HG03469 (cell line): ENCODE measurements around the gene SLC30A5.
"Not testable (repeated sequence)": the region's sequence is repeated elsewhere in the genome, so short reads cannot be mapped to it uniquely, and the experiment has no call there.

ENCODE experiments used
- ATAC-seq: cut with Tn5 transposase; IDR thresholded peaks from one replicate; pipeline ENCODE4 v1.9.1; 2021; ENCODE audit warnings: mild to moderate bottlenecking, moderate library complexity, moderate number of reproducible peaks; ENCODE audit not compliant: unreplicated experiment

Gene SLC30A5

DNA sequence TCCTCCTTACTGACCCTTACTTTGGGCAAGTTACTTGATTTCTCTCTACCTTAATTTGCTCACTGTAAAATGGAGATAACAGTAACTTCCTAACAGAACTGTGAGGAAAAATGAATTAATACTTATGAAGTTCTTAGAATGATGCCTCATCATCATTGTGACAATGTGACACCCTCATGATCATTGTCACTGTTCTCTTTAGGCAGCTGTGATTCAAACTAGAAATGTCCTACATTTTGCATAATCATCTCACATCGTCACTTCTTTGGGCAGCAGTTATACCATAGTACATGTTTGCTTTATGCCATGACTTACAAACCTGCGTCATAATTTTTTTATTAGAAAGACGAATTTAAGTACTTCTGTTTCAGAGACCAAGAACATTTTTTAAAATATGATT is 9.7 kb downstream of the SLC30A5 start:
- no peak for ATAC-seq

DNA sequence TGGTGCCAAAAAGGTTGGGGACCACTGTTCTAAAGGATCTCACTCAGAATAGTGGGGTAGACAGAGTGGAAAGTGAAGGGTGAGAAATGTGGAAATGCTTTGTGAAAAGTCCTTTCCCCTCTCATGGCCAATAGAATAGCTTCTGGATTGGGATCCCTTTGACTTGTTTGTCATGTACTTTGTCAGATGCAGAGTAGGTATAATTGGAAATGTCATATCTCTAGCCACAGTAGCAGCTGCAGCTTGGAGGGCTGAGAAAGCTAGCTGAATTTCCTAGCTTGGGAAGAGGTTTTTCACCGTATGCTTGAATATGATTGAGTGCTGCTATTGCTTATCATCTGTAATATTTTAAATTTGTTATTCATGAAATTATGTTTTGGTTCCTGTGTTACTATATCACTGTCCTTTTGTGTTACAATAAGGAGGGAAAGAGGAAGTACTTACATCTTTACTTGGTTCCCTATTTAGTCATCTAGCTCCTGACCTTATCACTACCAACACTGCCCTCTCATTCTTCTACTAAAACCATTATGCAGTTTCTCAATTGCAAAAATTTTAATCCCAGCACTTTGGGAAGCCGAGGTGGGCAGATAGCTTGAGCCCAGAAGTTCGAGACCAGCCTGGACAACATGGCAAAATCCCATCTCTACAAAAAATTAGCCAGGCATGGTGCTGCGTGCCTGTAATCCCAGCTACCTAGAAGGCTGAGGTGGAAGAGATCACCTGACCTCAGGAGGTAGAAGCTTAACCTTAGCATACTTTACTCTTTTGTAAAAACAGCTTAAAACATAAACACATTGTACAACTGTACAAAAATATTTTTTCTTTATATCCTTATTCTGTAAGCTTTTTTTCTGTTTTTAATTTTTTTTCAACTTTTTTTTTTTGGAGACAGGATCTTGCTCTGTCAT is 12.4 kb downstream of the SLC30A5 start:
- peak; percentile 86 for ATAC-seq

DNA sequence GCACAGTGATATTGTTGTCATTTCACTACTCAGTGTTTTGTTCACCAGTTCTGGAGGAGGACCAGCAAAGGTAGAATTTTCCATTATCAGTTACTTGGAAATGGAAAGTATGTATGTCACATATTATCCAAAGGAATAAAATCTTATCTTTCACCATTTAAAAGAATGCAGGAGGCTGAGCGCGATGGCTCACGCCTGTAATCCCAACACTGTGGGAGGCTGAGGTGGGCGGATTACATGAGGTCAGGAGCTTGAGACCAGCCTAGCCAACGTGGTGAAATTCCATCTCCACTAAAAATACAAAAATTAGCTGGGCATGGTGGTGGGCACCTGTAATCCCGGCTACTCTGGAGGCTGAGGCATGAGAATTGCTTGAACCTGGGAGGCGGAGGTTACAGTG is 14.6 kb downstream of the SLC30A5 start:
- not testable (repeated sequence) for ATAC-seq

DNA sequence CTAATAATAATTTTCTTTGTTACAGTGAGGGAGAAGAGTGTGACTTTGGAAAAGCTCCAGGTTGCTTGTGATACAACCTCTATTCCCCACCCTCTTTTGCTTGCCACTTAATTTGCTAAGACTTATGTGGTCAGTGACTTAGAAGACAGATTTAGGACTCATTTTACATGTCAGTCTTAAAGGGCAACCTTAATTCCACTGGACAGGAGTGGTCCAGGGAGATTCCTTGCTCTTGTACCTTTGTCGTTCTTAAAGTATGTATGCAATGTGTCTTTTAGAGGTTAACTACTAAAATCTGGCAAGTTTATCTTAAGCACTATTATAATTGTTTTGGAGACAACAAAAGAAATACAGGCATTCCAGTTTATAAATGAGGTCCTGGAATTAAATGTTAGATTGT is 20.0 kb downstream of the SLC30A5 start:
- ATAC-seq: no peak

DNA sequence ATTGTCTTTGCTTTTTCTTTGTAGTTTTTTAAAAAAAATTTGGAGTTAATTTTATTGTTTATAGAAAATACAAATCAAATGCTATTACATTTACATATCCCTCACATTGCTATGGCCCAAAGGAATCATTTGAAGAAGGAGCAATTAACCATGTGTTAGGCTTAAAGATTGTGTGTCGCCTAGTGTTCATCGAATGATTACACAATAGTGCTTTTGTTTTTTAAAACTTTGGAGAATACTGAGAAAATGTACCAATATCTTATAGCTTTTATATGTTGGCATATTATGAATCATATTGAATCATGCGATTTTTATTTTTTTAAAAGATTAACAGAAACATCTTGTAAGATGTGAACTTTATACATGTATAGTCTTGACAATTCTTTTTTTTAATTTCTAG is 21.7 kb downstream of the SLC30A5 start:
- no peak for ATAC-seq

DNA sequence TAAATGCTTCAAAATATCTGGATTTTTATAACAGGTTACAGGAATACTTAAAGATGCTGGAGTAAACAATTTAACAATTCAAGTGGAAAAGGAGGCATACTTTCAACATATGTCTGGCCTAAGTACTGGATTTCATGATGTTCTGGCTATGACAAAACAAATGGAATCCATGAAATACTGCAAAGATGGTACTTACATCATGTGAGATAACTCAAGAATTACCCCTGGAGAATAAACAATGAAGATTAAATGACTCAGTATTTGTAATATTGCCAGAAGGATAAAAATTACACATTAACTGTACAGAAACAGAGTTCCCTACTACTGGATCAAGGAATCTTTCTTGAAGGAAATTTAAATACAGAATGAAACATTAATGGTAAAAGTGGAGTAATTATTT is 35.6 kb downstream of the SLC30A5 start:
- no peak for ATAC-seq

DNA sequence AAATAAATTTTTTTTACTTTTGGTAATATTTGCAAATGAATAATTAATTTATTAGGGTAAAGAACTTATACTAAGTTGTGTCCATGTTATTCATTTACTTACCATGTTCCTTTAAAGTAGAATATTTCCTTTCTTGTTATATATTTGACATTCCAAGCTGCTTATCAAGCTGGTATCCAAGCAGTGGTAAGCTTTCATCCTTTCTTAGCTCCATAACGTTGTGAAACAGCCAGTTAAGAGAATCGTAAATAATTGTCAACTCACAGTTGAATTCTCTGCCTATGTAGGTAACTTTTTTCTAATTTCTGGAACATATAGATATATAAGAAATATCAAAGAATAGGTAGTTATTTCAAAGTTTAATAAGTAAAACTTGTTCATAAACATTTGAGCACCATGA is 36.4 kb downstream of the SLC30A5 start:
- ATAC-seq: no peak

DNA sequence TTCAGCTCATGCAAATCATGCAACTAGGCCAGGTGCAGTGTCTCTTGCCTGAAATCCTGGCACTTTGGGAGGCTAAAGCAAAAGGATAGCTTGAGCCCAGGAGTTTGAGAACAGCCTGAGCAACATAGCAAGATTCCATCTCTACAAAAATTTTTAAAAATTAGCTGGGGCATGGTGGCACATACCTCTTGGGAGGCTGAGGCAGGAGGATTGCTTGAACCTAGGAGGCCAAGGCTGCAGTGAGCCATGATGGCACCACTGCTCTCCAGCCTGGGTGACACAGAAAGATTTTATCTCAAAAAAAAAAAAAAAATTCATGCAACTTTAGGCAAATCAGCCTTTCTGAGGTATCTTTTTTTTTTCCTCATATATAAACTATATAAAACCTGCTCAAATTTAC is 37.5 kb downstream of the SLC30A5 start:
- no peak for ATAC-seq

DNA sequence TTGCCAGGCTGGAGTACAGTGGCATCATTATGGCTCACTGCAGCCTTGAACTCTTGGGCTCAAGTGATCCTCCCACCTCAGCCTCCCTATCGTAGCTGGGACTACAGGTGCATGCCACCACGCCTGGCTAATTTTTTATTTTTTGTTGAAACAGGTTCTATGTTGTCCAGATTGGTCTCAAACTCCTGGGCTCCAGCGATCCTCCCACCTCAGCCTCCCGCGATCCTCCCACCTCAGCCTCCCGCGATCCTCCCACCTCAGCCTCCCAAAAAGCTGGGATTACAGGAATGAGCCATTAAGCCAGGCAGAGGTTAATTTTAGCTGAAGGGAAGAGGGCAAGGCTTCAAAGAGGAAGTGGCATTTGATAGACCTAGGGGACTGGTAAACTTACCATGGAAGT is 40.3 kb downstream of the SLC30A5 start:
- no peak for ATAC-seq

DNA sequence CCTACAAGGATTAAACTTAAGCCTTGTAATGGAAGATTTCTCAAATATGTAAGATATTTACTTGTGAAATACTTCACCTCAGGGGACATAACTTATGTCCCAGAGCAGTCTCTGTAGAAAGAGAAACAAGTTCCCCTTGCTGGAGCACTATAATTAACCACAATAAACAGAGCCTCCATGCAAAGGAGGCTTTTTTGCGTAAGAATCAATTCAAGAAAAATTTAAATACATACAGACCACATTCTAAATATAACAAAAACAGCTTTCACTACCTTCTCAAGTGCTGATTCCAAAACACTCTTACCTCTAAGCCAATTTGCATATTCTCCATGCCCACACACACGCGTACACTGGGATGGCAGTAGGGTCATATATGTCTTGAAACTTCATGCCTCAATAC is 42.5 kb downstream of the SLC30A5 start:
- ATAC-seq: peak; percentile 88

DNA sequence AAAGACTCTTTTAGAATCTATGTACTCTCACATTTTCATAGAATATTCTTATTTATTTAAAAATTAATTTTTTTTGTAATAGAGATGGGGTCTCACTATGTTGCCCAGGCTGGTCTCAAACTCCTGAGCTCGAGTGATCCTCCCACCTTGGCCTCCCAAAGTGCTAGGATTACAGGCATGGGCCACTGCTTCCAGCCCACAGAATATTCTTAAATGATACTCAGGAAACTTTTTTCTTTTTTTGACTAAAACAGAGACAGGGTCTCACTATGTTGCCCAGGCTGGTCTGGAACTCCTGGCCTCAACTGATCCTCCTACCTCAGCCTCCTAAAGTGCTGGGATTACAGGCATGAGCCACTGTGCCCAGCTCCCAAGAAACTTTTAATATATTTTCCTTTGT is 43.4 kb downstream of the SLC30A5 start:
- not testable (repeated sequence) for ATAC-seq

DNA sequence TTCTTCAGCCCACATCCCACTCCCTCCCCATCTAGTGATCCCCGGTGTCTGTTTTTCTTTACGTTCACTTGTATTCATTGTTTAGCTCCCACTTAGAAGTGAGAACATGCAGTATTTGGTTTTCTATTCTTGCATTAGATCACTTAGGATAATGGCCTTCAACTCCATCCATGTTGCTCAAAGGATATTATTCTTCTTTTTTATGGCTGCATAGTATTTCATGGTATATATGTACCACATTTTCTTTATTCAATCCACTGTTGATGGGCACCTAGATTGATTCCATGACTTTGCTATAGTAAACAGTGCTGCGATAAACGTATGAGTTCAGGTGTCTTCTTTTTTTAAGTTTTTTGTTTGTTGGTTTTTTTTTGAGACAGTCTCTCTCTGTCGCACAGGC is 44.0 kb downstream of the SLC30A5 start:
- ATAC-seq: no peak

DNA sequence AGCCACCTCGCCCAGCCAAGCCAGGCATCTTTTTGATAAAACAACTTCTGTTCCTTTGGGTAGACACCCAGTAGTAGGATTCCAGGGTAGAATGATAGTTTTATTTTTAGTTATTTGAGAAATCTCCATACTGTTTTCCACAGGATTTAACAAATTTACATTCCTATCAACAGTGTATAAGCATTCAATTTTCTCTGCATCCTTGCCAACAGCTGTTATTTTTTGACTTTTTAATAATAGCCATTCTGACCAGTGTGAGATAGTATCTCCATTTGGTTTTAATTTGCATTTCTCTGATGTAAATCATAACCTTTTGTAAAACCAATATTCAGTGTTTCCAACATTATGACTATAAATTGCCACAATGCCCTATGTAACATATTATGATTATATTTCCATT is 45.0 kb downstream of the SLC30A5 start:
- no peak for ATAC-seq

DNA sequence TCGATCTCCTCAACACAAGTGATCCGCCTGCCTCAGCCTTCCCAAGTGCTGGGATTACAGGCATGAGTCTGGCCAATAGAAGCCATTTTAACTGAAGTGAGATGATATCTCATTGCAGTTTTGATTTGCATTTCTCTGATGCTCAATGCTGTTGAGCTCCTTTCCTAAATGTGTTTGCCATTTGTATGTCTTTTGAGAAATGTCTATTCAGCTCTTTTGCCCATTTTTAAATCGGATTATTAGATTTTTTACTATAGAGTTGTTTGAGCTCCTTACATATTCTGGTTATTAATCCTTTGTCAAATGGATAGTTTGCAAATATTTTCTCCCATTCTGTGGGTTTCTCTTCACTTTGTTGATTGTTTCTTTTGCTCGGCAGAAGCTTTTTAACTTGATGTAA is 46.4 kb downstream of the SLC30A5 start:
- not testable (repeated sequence) for ATAC-seq

DNA sequence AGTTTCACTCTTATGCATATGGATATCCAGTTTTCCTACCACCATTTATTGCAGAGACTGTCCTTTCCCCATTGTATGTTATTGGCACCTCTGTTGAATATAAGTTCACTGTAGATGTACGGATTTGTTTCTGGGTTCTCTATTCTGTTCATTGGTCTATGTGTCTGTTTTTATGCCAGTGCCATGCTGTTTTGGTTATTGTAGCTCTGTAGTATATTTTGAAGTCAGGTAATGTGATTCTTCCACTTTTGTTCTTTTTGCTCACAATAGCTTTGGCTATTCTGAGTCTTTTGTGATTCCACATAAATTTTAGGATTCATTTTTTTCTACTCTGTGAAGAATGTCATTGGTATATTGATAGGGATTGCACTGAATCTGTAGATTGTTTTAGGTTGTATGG is 47.0 kb downstream of the SLC30A5 start:
- no peak for ATAC-seq

DNA sequence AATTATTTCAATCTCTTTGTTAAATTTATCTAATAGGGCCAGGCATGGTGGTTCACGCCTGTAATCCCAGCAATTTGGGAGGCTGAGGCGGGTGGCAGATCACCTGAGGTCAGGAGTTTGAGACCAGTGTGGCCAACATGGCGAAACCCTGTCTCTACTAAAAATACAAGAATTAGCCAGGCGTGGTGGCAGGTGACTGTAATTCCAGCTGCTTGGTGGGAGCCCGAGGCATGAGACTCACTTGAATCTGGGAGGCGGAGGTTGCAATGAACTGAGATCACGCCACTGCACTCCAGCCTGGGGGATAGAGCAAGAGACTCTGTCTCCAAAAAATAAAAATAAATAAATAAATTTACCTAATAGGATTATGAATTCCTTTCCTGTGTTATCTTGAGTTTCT is 54.8 kb downstream of the SLC30A5 start:
- ATAC-seq: not testable (repeated sequence)

DNA sequence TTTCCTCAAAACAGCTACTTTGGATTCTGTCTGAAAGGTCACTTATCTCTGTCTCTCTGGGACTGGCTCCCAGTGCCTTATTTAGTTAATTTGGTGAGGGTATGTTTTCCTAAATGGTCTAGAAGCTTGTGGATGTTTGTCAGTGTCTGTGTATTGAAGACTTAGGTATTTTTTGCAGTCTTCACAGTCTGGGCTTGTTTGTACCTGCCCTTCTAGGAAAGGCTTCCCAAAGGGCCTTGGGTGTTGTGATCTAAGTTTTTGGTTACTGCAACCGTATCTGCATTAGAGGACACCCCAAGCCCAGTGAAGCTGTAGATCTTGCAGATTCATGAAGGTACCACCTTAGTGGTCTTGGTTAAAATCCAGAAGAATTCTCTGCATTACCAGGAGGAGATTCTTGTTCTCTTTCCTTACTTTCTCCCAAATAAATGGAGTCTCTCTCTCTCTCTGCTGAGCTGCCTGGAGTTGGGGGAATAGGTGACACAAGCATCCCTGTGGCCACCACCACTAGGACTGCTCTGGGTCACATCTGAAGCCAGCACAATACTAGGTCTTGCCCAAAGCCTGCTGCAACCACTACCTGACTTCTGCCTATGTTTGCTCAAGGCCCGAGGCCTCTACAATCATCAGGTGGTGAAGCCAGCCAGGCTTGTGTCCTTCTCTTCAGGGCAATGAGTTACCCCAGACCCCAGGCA is 55.3 kb downstream of the SLC30A5 start:
- ATAC-seq: no peak

DNA sequence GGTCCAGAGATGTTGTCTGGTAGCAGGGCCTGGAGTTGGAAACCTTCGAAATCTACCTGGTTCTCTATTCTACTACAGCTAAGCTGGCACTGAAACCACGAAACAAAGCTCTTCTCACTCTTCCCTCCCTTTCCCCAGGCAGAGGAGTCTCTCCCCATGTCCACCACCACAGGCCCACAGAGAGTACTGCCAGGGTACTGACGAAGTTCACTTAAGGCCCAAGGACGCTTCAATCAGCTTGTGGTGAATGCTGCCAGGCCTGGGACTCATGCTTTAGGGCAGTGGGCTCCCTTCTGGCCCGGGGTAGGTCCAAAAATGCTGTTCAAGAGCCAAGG is 55.8 kb downstream of the SLC30A5 start:
- no peak for ATAC-seq

DNA sequence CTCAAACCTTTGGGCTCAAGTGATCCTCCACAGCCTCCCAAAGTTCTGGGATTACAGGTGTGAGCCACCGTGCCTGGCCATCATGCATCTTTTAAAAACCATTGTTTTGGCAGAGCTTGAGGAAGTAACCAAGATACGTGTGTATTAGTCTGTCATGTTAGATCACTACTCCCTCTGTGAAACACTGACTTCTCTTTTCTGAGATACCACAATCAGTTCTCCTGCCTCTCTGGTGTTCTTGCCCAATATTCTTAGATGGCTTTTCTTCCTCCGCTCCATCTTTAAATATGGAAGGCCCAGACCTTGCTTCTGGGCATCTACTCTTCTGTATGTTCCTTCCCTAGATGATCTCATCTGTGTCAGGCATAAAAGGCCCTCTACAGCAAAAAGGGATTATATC is 58.9 kb downstream of the SLC30A5 start:
- ATAC-seq: no peak

DNA sequence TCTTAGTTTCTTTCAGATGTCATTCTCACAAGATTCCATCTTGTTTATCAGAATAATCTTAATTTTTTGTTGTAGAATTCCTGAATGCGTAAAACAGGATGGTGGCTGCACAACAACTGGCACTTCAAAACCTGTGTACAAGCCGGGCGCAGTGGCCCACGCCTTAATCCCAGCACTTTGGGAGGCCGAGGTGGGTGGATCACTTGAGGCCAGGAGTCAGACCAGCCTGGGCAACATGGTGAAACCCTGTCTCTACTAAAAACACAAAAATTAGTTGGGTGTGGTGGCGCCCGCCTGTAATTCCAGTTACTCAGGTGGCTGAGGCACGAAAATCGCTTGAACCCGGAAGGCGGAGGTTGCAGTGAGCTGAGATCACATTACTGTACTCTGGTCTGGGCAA is 62.6 kb downstream of the SLC30A5 start:
- no peak for ATAC-seq

DNA sequence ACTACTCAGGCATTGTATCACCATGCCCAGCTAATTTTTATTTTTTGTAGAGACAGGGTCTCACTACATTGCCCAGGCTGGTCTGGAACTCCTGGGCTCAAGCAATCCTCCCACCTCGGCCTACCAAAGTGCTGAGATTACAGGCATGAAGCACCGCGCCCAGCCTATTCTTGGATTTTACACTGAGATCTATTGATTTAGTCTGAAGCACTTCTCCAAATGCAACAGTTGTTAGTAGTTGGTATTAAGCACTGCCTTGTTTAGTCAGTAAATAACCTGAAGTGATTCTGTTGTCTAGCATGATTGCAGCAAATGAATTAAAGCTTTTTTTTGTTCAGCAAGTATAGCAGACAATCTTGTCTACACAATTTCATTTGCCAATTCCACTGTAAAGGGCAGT is 64.2 kb downstream of the SLC30A5 start:
- no peak for ATAC-seq

DNA sequence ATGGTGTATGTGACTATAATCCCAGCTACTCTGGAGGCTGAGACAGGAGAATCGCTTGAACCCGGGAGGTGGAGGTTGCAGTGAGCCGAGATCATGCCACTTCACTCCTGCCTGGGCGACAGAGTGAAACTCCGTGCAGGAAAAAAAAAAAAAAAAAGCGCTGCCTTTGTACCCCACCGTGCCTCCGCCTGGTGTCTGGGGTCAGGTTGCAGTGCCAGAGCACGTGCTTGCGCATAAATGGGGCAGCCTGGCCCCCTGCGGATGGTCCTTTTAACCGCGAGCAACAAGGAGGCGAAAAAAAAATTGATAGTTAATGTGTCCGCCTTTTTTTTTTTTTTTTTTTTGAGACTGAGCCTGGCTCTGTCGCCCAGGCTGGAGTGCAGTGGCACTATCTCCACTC is 66.8 kb downstream of the SLC30A5 start:
- ATAC-seq: no peak
